HepG2 (cell line): ENCODE data around the gene ITIH2. TPM values are rescaled to one million over a fixed set of nuclear protein-coding genes. Genes with fewer than 3 reads are reported as not detected.

Experiments used
- BATF2 ChIP-seq: sonication (generic); formaldehyde crosslinking; IDR thresholded peaks from 2 replicates; pipeline ENCODE4 v1.8.0; 2022; ENCODE audit warnings: mild to moderate bottlenecking, missing genetic modification reagents, moderate library complexity
- CREB1 ChIP-seq, 2 experiments: fragments of 450-650 bp in 1 of 2; IDR thresholded peaks; 2 replicates each; pipeline ENCODE4 v1.6.1; 2016 to 2017; ENCODE audit warnings: control low read depth in 1 of 2, mild to moderate bottlenecking in 1 of 2, missing compliant biosample characterization in 1 of 2, missing genetic modification characterization in 1 of 2
- GMEB1 ChIP-seq: sonication (generic); formaldehyde crosslinking; IDR thresholded peaks from 2 replicates; pipeline ENCODE4 v1.5.1; 2020; ENCODE audit warnings: missing genetic modification reagents, mild to moderate bottlenecking, borderline replicate concordance
- LRRFIP1 ChIP-seq: sonication (generic); formaldehyde crosslinking; conservative IDR thresholded peaks from 2 replicates; pipeline ENCODE4 v1.4.0; 2020; ENCODE audit warnings: missing genetic modification reagents
- MYPOP ChIP-seq: sonication (generic); formaldehyde crosslinking; IDR thresholded peaks from 2 replicates; pipeline ENCODE4 v1.8.1; 2023; ENCODE audit warnings: mild to moderate bottlenecking, moderate library complexity, missing genetic modification reagents
- NFIC ChIP-seq: IDR thresholded peaks from 2 replicates; pipeline ENCODE4 v1.6.1; 2012; ENCODE audit warnings: mild to moderate bottlenecking, low read length, inconsistent platforms
- NR2C2 ChIP-seq: sonication (generic); formaldehyde crosslinking; IDR thresholded peaks from 2 replicates; pipeline ENCODE4 v1.4.0; 2020; ENCODE audit warnings: missing genetic modification reagents, mild to moderate bottlenecking, moderate library complexity, borderline replicate concordance
- RERE ChIP-seq: IDR thresholded peaks from 2 replicates; pipeline ENCODE4 v1.6.1; 2016; ENCODE audit warnings: low read depth, missing genetic modification reagents, missing compliant biosample characterization
- SKIL ChIP-seq: sonication (generic); formaldehyde crosslinking; IDR thresholded peaks from 2 replicates; pipeline ENCODE4 v1.8.0; 2022; ENCODE audit warnings: missing genetic modification reagents, mild to moderate bottlenecking, moderate library complexity, borderline replicate concordance
- ZBTB1 ChIP-seq: sonication (generic); formaldehyde crosslinking; IDR thresholded peaks from 2 replicates; pipeline ENCODE4 v1.4.0; 2020; ENCODE audit warnings: missing genetic modification reagents, borderline replicate concordance
- ZNF124 ChIP-seq: sonication (generic); formaldehyde crosslinking; IDR thresholded peaks from 2 replicates; pipeline ENCODE4 v1.4.0; 2020; ENCODE audit warnings: missing genetic modification reagents
- ZNF709 ChIP-seq: sonication (generic); formaldehyde crosslinking; IDR thresholded peaks from 2 replicates; pipeline ENCODE4 v1.5.0; 2020; ENCODE audit warnings: mild to moderate bottlenecking, missing genetic modification reagents
- polyA plus RNA-seq, 8 experiments: library from polyadenylated mRNA; depleted of rRNA in 3 of 8; stranded (reverse) in 7 of 8; unstranded in 1 of 8; fragments of >200 nt; fragmentation: Illumina TruSeq in 4 of 8; extraction: Trizol in 4 of 8; gene quantifications; 2 replicates each; pipeline versions ENCODE4 v1.2.1 to v1.2.3, GENCODE V29; 2011 to 2016; ENCODE audit warnings: low read depth in 4 of 8, missing spikeins in 1 of 8, mixed read lengths in 1 of 8; ENCODE audit not compliant: insufficient read depth in 1 of 8
- total RNA-seq, 5 experiments: library from RNA; depleted of rRNA; stranded (reverse); fragments of >200 nt; fragmentation: Illumina TruSeq; extraction: Trizol; gene quantifications; 2 replicates each; pipeline ENCODE4 v1.2.3, GENCODE V29; 2016; ENCODE audit warnings: low read depth in 1 of 5

The ITIH2 gene
- total and polyA plus RNA-seq, 2 of the 13 experiments (the other 11 are each of a cell fraction or from before 2014, with no cell fraction given) = 1,197 to 1,427 TPM

GRCh38 chr10:7686351-7687171, 16.6 kb upstream of the ITIH2 start (continued):
- peak; percentile 99 for TF ChIP-seq RERE
- no peak for TF ChIP-seq ZBTB1 (CRISPR knock-in tag)
- 0 out of 2 replicates have a peak, but pooled peaks have one; percentile 33 for TF ChIP-seq GMEB1 (CRISPR knock-in tag)
- TF ChIP-seq SKIL (CRISPR knock-in tag) = peak; percentile 92
- TF ChIP-seq MYPOP = 0 out of 2 replicates have a peak, but pooled peaks have one; percentile 16
- TF ChIP-seq NFIC = peak; percentile 81; the same call in 1 of the 2 replicates
- TF ChIP-seq CREB1 (IDR thresholded peaks at IDR 0.05) = peak; percentile 93
- TF ChIP-seq CREB1 (CRISPR knock-in tag; IDR thresholded peaks at IDR 0.05) = peak; percentile 94
- TF ChIP-seq NR2C2 (CRISPR knock-in tag) = peak; percentile 72; the same call in 1 of the 2 replicates
- 0 out of 2 replicates have a peak, but pooled peaks have one; percentile 29 for TF ChIP-seq ZNF124 (CRISPR knock-in tag)
- no peak for TF ChIP-seq ZNF709 (CRISPR knock-in tag)
- TF ChIP-seq LRRFIP1 (CRISPR knock-in tag) = no peak
- TF ChIP-seq BATF2 (CRISPR knock-in tag) = peak; percentile 34; the same call in 1 of the 2 replicates
